Erythroblast (primary cell): ENCODE data around the gene VAMP2.

Experiments
- GATA1 ChIP-seq: IDR thresholded peaks from 2 replicates; pipeline ENCODE4 v1.6.1; 2011; ENCODE audit warnings: low read depth, mild to moderate bottlenecking, control low read depth, low read length, moderate library complexity
- POLR2A ChIP-seq: IDR thresholded peaks from 2 replicates; pipeline ENCODE4 v1.6.1; 2011; ENCODE audit warnings: mild to moderate bottlenecking, low read length

DNA sequence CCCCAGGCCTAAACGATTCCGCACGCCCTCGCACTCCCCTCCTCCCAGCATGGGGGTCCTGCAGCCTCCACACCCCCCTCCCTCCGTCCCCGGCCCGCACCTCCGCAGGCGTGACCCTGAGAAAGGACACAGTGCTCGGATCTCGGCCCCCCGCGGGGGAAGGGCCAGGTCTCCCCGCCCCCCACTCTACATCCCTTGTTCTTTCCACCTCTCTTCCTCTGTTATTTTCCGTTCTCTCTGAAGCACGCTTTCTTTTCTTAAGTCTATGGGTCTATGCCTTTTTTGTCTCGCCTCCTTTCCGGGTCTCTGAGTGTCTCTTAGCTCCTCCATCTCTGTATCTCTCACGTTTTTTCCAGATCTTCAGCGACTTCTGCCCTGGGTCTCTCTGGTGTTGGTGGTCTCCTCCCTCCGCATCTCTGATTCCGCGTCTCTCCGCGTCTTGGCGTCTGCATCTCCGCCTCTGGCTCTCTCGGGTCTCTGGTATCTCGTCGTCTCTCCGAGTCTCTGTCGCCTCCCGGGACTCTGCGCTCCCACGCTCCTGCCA is 36.7 kb downstream of the VAMP2 start:
- TF ChIP-seq POLR2A (no peak), GATA1 (no peak)
